ENCODE results near the gene POLR3F. TPM values are rescaled to one million over a fixed set of nuclear protein-coding genes. Genes with fewer than 3 reads are reported as not detected.

The POLR3F gene
- polyA plus RNA-seq (2013) = 12.6 TPM

- CTCF ChIA-PET = interaction anchor here (0.6 to 1.7 kb wide), 5 partner anchors 20 to 53 kb away, joined by 3 to 5 read pairs (median 4); partner anchors contain the start of gene RBBP9
- peak; percentile 93 to 96 (median 96) for DNase-seq
- under 1% methylated on average over 52 of the region's 57 CpGs for whole genome bisulfite sequencing (ENCODE audit: insufficient coverage)
These were observed at the start of gene POLR3F, which contains the start of gene DZANK1 for GRCh38 chr20:18466894-18467730. POLR3F (plus strand) TSS chr20:18467390; CDS start chr20:18467507, 117 bp downstream. DZANK1 (minus strand) TSS chr20:18467030; CDS start chr20:18465358, 1,672 bp downstream.

GRCh38 chr20:18421608-18422007, 45.6 kb upstream of the POLR3F start:
- no peaks in the 10 kb centered on the region for H3K9me3 ChIP-seq (ENCODE audit: control extremely low read depth in 1 of 5, control insufficient read depth in 4 of 5, insufficient read depth in 2 of 5, low read depth in 1 of 5, low read length in 4 of 5)
- no peaks in the 10 kb centered on the region for H3K36me3 ChIP-seq (ENCODE audit: control insufficient read depth in 4 of 4, insufficient read depth in 4 of 4, low read length in 3 of 4)
- ChIA-PET CTCF (no interaction called here), POLR2A (no interaction called here)
- no peak overlapping the region for H3K4me3 ChIP-seq (ENCODE audit: control insufficient read depth in 1 of 7, extremely low read depth in 1 of 7, insufficient read depth in 4 of 7, low read depth in 2 of 7, low read length in 6 of 7)
- no peak overlapping the region for H3K27ac ChIP-seq (ENCODE audit: insufficient read depth in 1 of 2, low read depth in 1 of 2, low read length in 2 of 2, poor library complexity in 1 of 2, severe bottlenecking in 2 of 2)
- no peaks in the 10 kb centered on the region for H3K4me1 ChIP-seq (ENCODE audit: control extremely low read depth in 1 of 4, control insufficient read depth in 4 of 4, insufficient read depth in 4 of 4, low read length in 3 of 4)
- DNase-seq = no peak
- no peaks in the 10 kb centered on the region for H3K27me3 ChIP-seq (replicated peaks in 2 of 5; ENCODE audit: control insufficient read depth in 4 of 5, insufficient read depth in 5 of 5, low read length in 4 of 5)

More at GRCh38 chr20:18466894-18467730, at the start of gene POLR3F, which contains the start of gene DZANK1:
- no peaks in the 10 kb centered on the region for H3K27me3 ChIP-seq (replicated peaks in 2 of 5; ENCODE audit: control insufficient read depth in 4 of 5, insufficient read depth in 5 of 5, low read length in 4 of 5)
- peaks cover 4 to 25% (median 12%) of the 10 kb centered on the region in 4 experiments for H3K4me1 ChIP-seq (ENCODE audit: control extremely low read depth in 1 of 4, control insufficient read depth in 4 of 4, insufficient read depth in 4 of 4, low read length in 3 of 4)
- peaks cover 5 to 24% (median 13%) of the 10 kb centered on the region in 4 experiments for H3K36me3 ChIP-seq (ENCODE audit: control insufficient read depth in 4 of 4, insufficient read depth in 4 of 4, low read length in 3 of 4)
- POLR2A ChIA-PET = interaction anchor here (0.6 to 1.5 kb wide), 5 partner anchors 30 to 893 kb away, joined by 3 to 5 read pairs (median 4); partner anchors contain the start of genes RBBP9, SEC23B, SMIM26 and ZNF133
- H3K4me3 ChIP-seq (ENCODE audit: control insufficient read depth in 1 of 7, extremely low read depth in 1 of 7, insufficient read depth in 4 of 7, low read depth in 2 of 7, low read length in 6 of 7) = peak within 1 kb of the TSS; percentile 73 to 99 (median 96)
- H3K9me3 ChIP-seq (ENCODE audit: control extremely low read depth in 1 of 5, control insufficient read depth in 4 of 5, insufficient read depth in 2 of 5, low read depth in 1 of 5, low read length in 4 of 5) = no peaks in the 10 kb centered on the region
- H3K27ac ChIP-seq (ENCODE audit: insufficient read depth in 1 of 2, low read depth in 1 of 2, low read length in 2 of 2, poor library complexity in 1 of 2, severe bottlenecking in 2 of 2) = peak within 1 kb of the TSS; percentile 96 to 97

DNA sequence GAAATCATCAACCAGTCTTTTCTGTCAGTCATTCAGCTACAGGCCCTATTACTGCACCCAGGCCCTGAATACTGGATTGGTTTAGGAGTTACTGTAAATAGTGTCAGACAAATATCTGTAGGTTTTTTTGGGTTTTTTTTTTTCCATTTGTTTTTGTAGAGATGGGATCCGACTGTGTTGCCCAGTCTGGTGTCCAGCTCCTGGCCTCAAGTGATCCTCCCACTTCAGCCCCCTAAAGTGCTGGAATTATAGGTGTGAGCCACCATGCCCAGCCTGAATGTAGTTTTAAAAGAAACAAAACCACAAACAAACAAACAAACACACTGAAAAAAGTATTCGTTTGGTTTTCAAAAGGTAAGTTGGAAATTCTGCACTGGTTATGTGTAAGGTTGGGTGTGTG, 40.0 kb upstream of the POLR3F start:
- CTCF ChIA-PET = no interaction called here
- Histone ChIP-seq H3K9me3 (ENCODE audit: control extremely low read depth in 1 of 5, control insufficient read depth in 4 of 5, insufficient read depth in 2 of 5, low read depth in 1 of 5, low read length in 4 of 5) (no peaks in the 10 kb centered on the region), H3K27ac (ENCODE audit: insufficient read depth in 1 of 2, low read depth in 1 of 2, low read length in 2 of 2, poor library complexity in 1 of 2, severe bottlenecking in 2 of 2) (no peak overlapping the region), H3K4me3 (ENCODE audit: control insufficient read depth in 1 of 7, extremely low read depth in 1 of 7, insufficient read depth in 4 of 7, low read depth in 2 of 7, low read length in 6 of 7) (no peak overlapping the region), H3K36me3 (ENCODE audit: control insufficient read depth in 4 of 4, insufficient read depth in 4 of 4, low read length in 3 of 4) (no peaks in the 10 kb centered on the region), H3K27me3 (replicated peaks in 2 of 5; ENCODE audit: control insufficient read depth in 4 of 5, insufficient read depth in 5 of 5, low read length in 4 of 5) (no peaks in the 10 kb centered on the region), H3K4me1 (ENCODE audit: control extremely low read depth in 1 of 4, control insufficient read depth in 4 of 4, insufficient read depth in 4 of 4, low read length in 3 of 4) (no peaks in the 10 kb centered on the region)
- POLR2A ChIA-PET = no interaction called here
- DNase-seq = no peak
- no CpG with 5 or more reads among the region's 2 CpGs for WGBS (ENCODE audit: insufficient coverage)

- ChIA-PET POLR2A (interaction anchor here (0.6 kb wide), 1 partner anchor 164 kb away, joined by 3 read pairs; no protein-coding TSS in a partner anchor), CTCF (interaction anchor here (1.1 kb wide), 1 partner anchor 11 kb away, joined by 3 read pairs; no protein-coding TSS in a partner anchor)
- DNase-seq = no peak
- Histone ChIP-seq H3K27ac (ENCODE audit: insufficient read depth in 1 of 2, low read depth in 1 of 2, low read length in 2 of 2, poor library complexity in 1 of 2, severe bottlenecking in 2 of 2) (no peak overlapping the region), H3K27me3 (replicated peaks in 2 of 5; ENCODE audit: control insufficient read depth in 4 of 5, insufficient read depth in 5 of 5, low read length in 4 of 5) (no peaks in the 10 kb centered on the region), H3K9me3 (ENCODE audit: control extremely low read depth in 1 of 5, control insufficient read depth in 4 of 5, insufficient read depth in 2 of 5, low read depth in 1 of 5, low read length in 4 of 5) (no peaks in the 10 kb centered on the region), H3K4me1 (ENCODE audit: control extremely low read depth in 1 of 4, control insufficient read depth in 4 of 4, insufficient read depth in 4 of 4, low read length in 3 of 4) (no peaks in the 10 kb centered on the region), H3K36me3 (ENCODE audit: control insufficient read depth in 4 of 4, insufficient read depth in 4 of 4, low read length in 3 of 4) (no peaks in the 10 kb centered on the region), H3K4me3 (ENCODE audit: control insufficient read depth in 1 of 7, extremely low read depth in 1 of 7, insufficient read depth in 4 of 7, low read depth in 2 of 7, low read length in 6 of 7) (no peak overlapping the region)
- WGBS (ENCODE audit: insufficient coverage) = 94% methylated on average over 3 of the region's 3 CpGs
These were observed 38.6 kb upstream of the POLR3F start for GRCh38 chr20:18428490-18429173.

DNA sequence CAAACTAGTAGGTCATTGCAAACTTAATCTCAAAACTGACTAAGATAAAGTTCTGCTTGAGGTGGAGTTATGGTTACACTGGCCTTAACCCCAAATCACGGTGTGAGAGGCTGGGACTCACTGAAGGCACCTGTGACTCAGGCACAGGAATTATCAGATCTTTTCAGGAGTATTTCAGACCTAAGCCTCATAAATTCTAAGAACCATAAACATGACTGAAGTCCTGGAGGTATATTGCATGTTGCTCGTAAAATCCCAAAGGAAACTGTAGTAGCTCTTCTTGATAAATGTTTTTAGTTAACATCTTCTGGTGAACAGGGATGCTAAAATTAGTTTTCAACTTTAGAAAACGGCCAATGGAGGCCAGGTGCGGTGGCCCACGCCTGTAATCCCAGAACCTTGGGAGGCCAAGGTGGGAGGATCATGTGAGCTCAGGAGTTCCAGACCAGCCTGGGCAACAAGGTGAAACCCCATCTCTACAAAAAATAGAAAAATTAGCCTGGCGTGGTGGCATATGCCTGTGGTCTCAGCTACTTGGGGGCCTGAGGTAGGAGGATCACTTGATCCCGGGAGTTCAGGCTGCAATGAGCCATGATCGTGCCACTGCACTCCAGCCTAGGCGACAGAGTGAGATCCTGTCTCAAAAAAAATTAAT, 36.9 kb upstream of the POLR3F start:
- CTCF ChIA-PET = interaction anchor here (1.2 kb wide), 1 partner anchor 159 kb away, joined by 3 read pairs; no protein-coding TSS in a partner anchor
- no peak for DNase-seq
- no peaks in the 10 kb centered on the region for H3K9me3 ChIP-seq (ENCODE audit: control extremely low read depth in 1 of 5, control insufficient read depth in 4 of 5, insufficient read depth in 2 of 5, low read depth in 1 of 5, low read length in 4 of 5)
- no peaks in the 10 kb centered on the region for H3K27me3 ChIP-seq (replicated peaks in 2 of 5; ENCODE audit: control insufficient read depth in 4 of 5, insufficient read depth in 5 of 5, low read length in 4 of 5)
- no peak overlapping the region for H3K27ac ChIP-seq (ENCODE audit: insufficient read depth in 1 of 2, low read depth in 1 of 2, low read length in 2 of 2, poor library complexity in 1 of 2, severe bottlenecking in 2 of 2)
- no peaks in the 10 kb centered on the region for H3K4me1 ChIP-seq (ENCODE audit: control extremely low read depth in 1 of 4, control insufficient read depth in 4 of 4, insufficient read depth in 4 of 4, low read length in 3 of 4)
- WGBS (ENCODE audit: insufficient coverage) = 96% methylated on average over 3 of the region's 9 CpGs
- no peak overlapping the region for H3K4me3 ChIP-seq (ENCODE audit: control insufficient read depth in 1 of 7, extremely low read depth in 1 of 7, insufficient read depth in 4 of 7, low read depth in 2 of 7, low read length in 6 of 7)
- H3K36me3 ChIP-seq (ENCODE audit: control insufficient read depth in 4 of 4, insufficient read depth in 4 of 4, low read length in 3 of 4) = no peaks in the 10 kb centered on the region
- POLR2A ChIA-PET = no interaction called here

DNA sequence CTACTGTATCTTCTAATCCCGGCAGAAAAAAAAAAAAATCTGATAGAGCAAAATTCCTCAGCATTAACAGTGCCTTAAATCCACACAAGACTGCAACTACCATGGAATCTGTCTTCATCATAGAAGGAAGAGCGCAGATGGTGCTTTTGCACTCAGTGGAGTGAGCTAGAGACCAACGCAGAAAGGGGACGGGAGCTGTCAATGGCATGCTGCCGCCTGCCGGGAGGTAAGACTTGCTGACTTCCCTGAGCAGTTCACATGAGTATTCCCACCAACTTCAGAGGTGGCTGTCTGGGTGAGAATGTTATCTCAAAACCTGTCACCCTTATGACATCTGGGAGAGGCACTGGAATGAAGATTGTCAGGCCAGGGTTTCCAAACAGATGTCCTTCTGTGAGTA, 36.0 kb upstream of the POLR3F start:
- ChIA-PET POLR2A (no interaction called here), CTCF (no interaction called here)
- Histone ChIP-seq H3K27ac (ENCODE audit: insufficient read depth in 1 of 2, low read depth in 1 of 2, low read length in 2 of 2, poor library complexity in 1 of 2, severe bottlenecking in 2 of 2) (no peak overlapping the region), H3K36me3 (ENCODE audit: control insufficient read depth in 4 of 4, insufficient read depth in 4 of 4, low read length in 3 of 4) (no peaks in the 10 kb centered on the region), H3K9me3 (ENCODE audit: control extremely low read depth in 1 of 5, control insufficient read depth in 4 of 5, insufficient read depth in 2 of 5, low read depth in 1 of 5, low read length in 4 of 5) (no peaks in the 10 kb centered on the region), H3K4me1 (ENCODE audit: control extremely low read depth in 1 of 4, control insufficient read depth in 4 of 4, insufficient read depth in 4 of 4, low read length in 3 of 4) (no peaks in the 10 kb centered on the region), H3K27me3 (replicated peaks in 2 of 5; ENCODE audit: control insufficient read depth in 4 of 5, insufficient read depth in 5 of 5, low read length in 4 of 5) (no peaks in the 10 kb centered on the region), H3K4me3 (ENCODE audit: control insufficient read depth in 1 of 7, extremely low read depth in 1 of 7, insufficient read depth in 4 of 7, low read depth in 2 of 7, low read length in 6 of 7) (no peak overlapping the region)
- DNase-seq = no peak
- 98% methylated on average over 6 of the region's 6 CpGs for WGBS (ENCODE audit: insufficient coverage)
